ENCODE results near the gene CDH23.

The CDH23 gene

DNA sequence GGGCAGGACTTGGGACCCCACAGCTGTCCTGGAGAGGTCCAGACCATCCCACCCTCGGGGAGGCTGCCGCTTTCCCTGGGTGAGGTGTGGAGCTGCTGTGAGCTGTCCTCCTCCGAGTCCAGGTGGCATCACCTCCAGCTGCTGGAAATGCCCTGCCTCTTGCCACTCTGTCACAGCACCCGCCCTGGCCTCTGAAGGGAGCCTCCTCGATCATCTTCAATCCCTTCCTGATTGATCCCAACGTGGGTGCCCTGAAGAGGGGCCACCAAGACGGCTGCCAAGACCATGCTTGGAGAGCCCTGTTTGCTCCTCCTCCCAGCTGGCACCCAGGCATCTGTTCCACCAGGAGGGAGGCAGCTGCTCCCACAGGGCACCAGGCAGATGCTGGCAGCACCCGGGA lies 318.3 kb downstream of the CDH23 start:
- DNase-seq, result no peak
- TF ChIP-seq POLR2A (IDR thresholded peaks at IDR 0.05; ENCODE audit: low read length), result no peak
- TF ChIP-seq GATA1 (IDR thresholded peaks at IDR 0.05; ENCODE audit: low read depth, low read length), result no peak

DNA sequence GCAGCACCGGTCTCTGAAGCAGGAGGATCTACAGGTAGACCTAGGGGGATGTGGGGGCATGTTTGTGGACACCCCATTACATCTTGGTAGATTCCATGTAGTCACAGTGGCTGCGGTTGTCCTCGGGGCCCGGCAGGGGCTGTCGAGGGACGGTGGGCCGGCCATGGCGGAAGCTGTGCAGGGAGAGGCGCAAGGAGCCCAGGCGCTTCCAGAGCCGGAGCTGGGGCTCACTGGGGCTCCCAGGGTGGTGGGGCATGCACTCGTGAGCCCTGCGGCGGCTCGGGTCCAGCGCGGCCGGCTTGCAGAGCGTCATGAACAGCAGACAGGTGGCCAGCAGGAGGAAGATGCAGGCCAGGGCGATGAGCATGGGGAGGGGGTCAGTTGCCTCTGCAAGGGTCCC lies 319.1 kb downstream of the CDH23 start:
- no peak for TF ChIP-seq GATA1 (IDR thresholded peaks at IDR 0.05; ENCODE audit: low read depth, low read length)
- TF ChIP-seq POLR2A (IDR thresholded peaks at IDR 0.05; ENCODE audit: low read length), result no peak
- no peak for DNase-seq

DNA sequence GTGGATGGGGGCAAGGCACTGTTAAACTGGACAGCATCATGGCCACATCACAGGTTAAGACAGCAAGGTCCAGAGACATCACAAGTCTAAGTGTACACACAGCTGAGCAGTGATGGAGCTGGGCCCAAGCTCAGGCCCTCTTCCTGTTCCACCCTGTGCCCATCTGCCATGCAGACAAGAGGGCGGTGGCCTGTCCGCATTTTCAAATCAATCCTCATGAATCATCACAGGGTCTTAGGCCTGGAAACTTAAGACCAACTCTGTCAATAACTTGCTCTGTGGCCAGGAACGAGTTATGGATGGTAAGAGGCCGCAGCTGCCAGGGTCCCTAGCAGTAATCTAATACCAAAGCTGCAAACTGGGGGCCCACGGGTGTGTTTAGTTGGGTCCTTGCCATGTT lies 319.7 kb downstream of the CDH23 start:
- no peak for TF ChIP-seq POLR2A (IDR thresholded peaks at IDR 0.05; ENCODE audit: low read length)
- no peak for TF ChIP-seq GATA1 (IDR thresholded peaks at IDR 0.05; ENCODE audit: low read depth, low read length)
- DNase-seq, result no peak

DNA sequence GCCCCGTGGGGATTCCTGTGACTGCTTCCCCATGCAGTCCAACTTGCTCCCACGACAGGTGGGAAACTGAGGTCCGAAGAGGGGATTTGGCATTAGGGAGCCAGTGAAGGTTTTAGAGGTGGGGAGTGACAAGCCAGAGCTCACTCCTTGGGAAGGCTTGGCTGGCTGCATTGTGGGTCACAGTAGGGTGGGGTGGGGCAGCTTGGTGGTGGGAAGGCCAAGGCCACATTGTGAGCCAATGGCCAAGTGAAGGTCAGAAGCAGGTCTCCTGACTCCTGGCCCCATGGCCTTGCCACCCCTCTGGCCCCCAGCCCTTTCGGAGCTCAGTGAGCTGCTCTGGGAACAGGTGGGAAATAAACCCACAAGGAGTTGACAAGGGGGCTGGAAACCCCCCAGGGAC lies 320.3 kb downstream of the CDH23 start:
- TF ChIP-seq GATA1 (IDR thresholded peaks at IDR 0.05; ENCODE audit: low read depth, low read length) (no peak), POLR2A (IDR thresholded peaks at IDR 0.05; ENCODE audit: low read length) (no peak)
- no peak for DNase-seq

DNA sequence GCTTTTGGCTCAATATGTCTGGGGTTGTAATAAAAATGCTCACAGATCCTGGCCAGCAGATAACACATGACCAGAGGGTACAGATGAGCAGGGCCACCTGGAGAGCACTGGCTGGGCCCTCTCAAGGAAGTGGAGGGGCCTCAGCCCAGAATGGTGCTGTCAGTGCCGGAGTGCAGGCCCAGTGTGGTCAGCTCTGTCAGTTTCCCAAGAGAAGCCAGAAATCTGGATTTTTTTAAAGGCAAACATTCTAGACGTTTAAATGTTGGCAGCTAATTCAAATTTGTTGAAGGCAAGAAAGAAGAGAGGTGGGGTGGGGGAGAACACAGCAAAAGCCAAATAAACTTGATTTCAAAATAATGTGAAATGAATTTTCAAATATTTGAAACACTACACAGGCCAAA lies 320.8 kb downstream of the CDH23 start:
- DNase-seq, result no peak
- TF ChIP-seq GATA1 (IDR thresholded peaks at IDR 0.05; ENCODE audit: low read depth, low read length) (no peak), POLR2A (IDR thresholded peaks at IDR 0.05; ENCODE audit: low read length) (no peak)

DNA sequence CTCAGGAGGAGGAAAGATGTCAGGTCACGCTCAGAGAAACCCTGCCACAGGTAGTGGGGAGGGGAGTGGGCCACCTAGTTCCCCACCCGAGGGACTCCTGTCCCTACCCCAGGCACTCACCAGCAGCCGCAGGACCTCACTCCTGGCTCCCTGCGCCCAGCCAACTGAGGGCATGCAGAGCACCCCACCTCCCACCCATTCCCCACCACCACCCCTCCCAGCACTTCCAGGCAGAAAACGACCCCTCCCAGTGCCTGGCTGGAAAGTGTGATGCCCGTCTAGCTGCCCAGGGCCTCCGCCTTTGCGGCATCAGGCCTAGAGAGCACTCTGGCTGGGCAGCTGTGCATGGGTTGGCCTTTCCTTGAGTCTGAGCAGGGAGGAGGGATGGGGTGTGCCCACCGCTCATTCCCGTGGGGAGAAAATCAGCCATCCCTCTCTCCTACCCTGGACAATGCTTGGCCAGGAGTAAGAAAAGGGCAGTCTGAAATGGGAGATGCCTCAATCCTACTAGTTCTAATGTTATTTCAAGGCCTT lies 321.5 kb downstream of the CDH23 start:
- DNase-seq, result no peak
- no peak for TF ChIP-seq POLR2A (IDR thresholded peaks at IDR 0.05; ENCODE audit: low read length)
- no peak for TF ChIP-seq GATA1 (IDR thresholded peaks at IDR 0.05; ENCODE audit: low read depth, low read length)

DNA sequence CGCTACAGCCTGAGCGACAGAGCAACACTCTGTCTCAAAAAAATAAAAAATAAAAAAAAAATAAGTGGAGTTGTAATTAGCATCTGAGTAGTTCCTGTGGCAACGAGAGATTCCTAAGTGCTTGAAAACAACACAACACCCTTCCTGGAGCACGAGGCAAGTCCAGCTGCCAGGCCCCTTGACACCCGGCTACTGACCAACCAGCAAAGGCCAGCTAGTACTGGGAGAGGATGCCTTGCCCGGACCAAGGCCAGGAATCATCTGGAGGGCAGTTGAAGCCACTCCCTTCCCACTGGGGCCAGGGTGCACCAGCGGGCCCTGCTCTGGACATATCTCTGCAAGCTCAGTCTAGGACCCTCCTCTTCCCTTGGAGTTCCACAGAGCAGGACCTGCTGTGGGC lies 322.3 kb downstream of the CDH23 start:
- TF ChIP-seq POLR2A (IDR thresholded peaks at IDR 0.05; ENCODE audit: low read length) (no peak), GATA1 (IDR thresholded peaks at IDR 0.05; ENCODE audit: low read depth, low read length) (no peak)
- DNase-seq, result no peak

DNA sequence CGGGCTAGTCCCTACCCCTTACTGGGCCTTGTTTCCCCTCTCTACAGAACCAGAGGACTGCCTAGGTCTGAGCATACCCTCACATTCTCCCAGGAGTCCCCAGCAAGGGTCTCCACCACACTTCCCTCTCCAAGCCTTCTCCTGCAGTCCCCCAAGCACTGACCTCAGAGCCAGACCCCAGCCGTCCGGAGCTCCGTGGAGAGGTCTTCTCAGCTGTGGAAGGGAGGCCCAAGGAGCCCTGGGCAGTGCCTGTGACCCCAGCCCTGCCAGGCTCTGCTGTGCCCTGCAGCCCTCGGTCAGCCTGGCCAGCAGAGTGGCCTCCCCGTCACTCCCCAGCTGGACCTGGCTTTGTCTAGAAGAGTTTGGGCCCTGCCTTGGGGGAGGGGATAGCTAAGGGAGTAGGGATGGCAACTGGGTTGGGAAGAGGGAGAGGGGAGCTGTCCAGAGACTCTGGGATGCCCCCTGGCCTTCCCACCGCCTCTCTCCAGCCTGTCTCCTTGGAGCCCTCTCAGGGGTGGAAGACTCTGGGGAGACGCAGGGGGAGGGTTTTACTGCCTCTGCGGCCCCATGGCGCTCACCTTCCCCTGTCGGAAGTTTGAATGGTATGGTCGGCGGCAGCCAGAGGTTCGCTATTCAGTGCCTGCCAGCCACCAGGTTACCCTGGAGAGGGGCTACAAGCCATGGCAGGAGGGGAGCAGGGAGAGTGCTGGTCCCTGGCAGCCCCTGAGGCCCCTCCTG lies 322.9 kb downstream of the CDH23 start, which contains the start of gene C10orf105:
C10orf105 (minus strand) TSS at position 315 of the 738 bp plus-strand sequence. CDS start 3,441 bp downstream, outside the sequence.
- TF ChIP-seq GATA1 (IDR thresholded peaks at IDR 0.05; ENCODE audit: low read depth, low read length), result no peak
- TF ChIP-seq POLR2A (IDR thresholded peaks at IDR 0.05; ENCODE audit: low read length), result no peak
- DNase-seq, result no peak

DNA sequence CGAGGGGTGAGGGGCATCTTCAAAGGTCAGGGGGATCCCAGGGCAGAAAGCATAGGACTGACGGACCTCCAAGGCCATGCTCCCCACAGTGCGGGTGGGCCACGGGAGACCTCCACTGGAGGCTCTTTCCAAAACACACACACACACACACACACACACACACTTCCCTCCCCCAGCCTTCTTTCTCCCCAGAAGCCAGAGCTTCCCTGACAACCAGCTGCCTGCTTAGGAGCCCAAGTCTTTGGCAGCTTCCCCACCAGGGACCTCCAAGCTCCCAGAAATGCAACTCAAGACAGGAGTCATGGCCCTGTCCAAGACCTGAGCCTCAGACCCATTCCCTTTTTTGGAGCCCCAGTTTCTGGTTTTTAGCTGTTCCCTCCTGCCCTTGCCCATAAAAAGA lies 323.6 kb downstream of the CDH23 start:
- TF ChIP-seq POLR2A (IDR thresholded peaks at IDR 0.05; ENCODE audit: low read length), result no peak
- TF ChIP-seq GATA1 (IDR thresholded peaks at IDR 0.05; ENCODE audit: low read depth, low read length), result no peak
- no peak for DNase-seq

DNA sequence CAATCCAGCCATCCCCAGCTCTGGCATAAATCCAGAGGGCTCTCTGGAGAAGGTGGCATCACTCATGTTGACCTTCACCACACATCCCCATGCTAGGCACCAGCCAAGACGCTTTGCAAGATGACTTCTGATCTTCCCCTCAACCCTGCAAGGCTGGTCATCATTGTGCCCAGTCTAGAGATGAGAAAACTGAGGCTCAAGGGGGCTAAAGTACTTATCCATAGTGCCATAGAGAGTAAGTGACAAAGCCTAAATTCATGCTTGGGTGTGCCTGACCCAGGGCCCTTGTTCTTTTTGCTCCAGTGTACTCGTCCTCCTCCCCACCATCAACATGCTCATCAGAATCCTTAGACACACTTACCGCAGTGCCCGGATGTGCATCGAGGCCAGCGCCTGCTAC lies 324.6 kb downstream of the CDH23 start:
- TF ChIP-seq POLR2A (IDR thresholded peaks at IDR 0.05; ENCODE audit: low read length), result no peak
- no peak for DNase-seq

DNA sequence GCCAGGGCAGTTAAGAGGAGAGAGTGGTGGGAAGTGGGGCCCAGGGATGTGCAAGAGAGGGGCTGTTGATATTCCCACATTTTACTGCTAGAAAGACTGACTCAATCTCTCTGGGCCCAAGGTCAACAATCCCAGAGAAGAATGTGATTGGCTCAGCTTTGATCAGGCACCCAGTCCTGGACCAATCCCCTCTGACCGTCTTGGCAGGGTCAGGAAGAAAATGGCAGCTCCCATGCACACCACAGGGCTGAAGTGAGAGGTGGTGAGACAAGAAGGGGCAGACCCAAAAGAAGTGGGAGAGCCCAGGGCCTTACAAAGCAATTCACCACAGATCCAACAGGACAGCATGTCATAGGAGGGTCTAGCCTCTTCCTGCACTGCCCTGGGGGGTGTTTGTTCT lies 326.1 kb downstream of the CDH23 start:
- no peak for TF ChIP-seq GATA1 (IDR thresholded peaks at IDR 0.05; ENCODE audit: low read depth, low read length)
- TF ChIP-seq POLR2A (IDR thresholded peaks at IDR 0.05; ENCODE audit: low read length), result no peak
- no peak for DNase-seq

DNA sequence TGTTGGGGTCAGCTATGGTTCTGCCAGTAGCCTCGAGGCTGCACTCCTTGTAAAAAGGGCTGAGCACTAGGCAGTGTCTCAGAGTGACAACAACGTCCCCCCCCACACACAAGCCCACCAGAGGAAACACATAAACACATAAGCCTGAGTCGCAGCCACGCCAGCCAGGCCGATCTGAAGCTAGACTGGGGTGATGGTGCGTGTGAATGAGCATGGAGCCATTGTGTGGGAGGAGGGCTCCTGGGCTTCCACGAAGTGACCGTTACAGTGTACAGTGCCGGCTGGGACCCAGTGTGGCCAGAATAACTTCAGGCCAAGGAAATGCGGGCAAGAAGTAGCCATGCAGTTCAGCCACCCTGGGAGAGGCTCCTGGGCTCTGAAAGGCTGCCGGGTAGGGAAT lies 326.6 kb downstream of the CDH23 start:
- no peak for DNase-seq
- TF ChIP-seq POLR2A (IDR thresholded peaks at IDR 0.05; ENCODE audit: low read length) (no peak), GATA1 (IDR thresholded peaks at IDR 0.05; ENCODE audit: low read depth, low read length) (no peak)

DNA sequence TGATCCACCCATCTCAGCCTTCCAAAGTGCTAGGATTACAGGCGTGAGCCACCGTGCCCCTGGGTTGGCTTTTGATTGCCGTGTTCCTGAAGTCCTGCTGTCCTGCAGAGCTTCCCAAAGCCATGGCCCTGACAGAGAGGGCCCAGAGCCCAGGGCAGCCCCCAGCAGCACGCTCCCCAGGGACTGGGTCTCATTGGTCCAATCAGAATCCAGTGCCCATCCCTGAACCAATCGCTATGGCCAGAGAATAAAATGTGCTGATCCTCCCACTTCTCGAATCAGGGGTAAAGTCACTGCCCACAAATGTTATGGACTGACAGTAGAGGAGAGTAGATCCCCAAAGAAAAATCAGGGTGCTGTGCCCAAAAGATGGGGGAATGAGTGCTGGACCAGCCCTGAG lies 327.8 kb downstream of the CDH23 start:
- DNase-seq, result no peak
- no peak for TF ChIP-seq GATA1 (IDR thresholded peaks at IDR 0.05; ENCODE audit: low read depth, low read length)
- TF ChIP-seq POLR2A (IDR thresholded peaks at IDR 0.05; ENCODE audit: low read length), result no peak

DNA sequence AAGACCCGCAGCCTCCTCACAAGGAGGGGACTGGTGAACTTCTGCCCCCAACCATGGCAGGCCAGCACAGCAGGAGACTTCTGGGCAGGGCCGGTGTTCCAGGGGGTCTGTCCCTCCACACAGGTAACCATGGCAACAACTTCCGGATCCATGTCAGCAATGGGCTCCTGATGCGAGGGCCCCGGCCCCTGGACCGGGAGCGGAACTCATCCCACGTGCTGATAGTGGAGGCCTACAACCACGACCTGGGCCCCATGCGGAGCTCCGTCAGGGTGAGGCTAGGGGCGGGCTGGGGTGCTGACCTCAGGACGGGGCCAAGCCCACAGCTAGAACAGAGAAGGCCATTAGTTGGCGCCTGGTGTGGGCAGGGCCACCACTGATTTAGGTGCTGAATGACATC lies 328.5 kb downstream of the CDH23 start:
- no peak for TF ChIP-seq GATA1 (IDR thresholded peaks at IDR 0.05; ENCODE audit: low read depth, low read length)
- no peak for TF ChIP-seq POLR2A (IDR thresholded peaks at IDR 0.05; ENCODE audit: low read length)
- no peak for DNase-seq

DNA sequence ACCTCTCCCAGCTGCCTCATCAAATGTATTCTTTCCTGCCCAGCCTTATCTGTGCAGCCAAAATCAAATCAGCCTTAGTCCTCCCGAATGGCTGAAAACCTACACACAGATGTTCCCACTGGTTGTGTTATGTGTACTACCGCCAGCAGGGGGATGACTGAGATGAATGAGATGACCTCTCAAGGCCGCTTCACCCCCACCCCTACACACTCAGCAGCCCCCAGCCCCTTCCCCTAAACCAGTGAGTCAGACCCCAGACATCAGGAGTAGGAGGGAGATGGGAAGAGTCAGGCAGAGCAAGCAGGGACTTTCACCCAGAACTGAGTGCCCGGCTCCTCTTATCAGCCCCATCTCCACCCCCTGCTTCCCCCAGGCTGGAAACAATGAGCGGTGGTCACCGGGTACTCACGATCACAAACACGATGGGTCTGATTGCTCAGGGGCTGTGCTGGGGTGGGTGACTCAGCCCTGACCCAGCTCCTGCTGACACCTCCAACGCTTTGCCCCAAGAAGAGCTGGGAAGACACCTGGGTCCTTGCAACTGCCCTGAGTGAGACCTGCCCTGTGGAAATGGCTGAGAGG lies 329.4 kb downstream of the CDH23 start:
- peak; percentile 62 to 66 for DNase-seq
- TF ChIP-seq GATA1 (IDR thresholded peaks at IDR 0.05; ENCODE audit: low read depth, low read length), result no peak
- no peak for TF ChIP-seq POLR2A (IDR thresholded peaks at IDR 0.05; ENCODE audit: low read length)

Data from erythroblast (primary cell).